HepG2 (cell line): Measurements from ENCODE around the gene SEBOX. TPM values are rescaled to one million over a fixed set of nuclear protein-coding genes. Genes with fewer than 3 reads are reported as not detected.

Experiments
- CCAR2 ChIP-seq: fragments of 200-400 bp; formaldehyde crosslinking; optimal IDR thresholded peaks from 2 replicates; pipeline ENCODE3; 2018; ENCODE audit warnings: low read depth, mild to moderate bottlenecking, low read length, moderate library complexity
- DPF2 ChIP-seq: sonication (generic); formaldehyde crosslinking; IDR thresholded peaks from 2 replicates; pipeline ENCODE4 v1.4.0; 2020; ENCODE audit warnings: mild to moderate bottlenecking, low read depth, missing genetic modification reagents, borderline replicate concordance
- FUBP1 ChIP-seq: sonication (generic); formaldehyde crosslinking; IDR thresholded peaks from 2 replicates; pipeline ENCODE4 v1.5.1; 2020; ENCODE audit warnings: missing genetic modification reagents, mild to moderate bottlenecking, borderline replicate concordance
- GATA4 ChIP-seq: sonication (generic); IDR thresholded peaks from 2 replicates; pipeline ENCODE4 v1.6.1; 2016; ENCODE audit warnings: antibody characterized with exemption, low read depth, borderline replicate concordance
- KLF12 ChIP-seq: sonication (generic); formaldehyde crosslinking; IDR thresholded peaks from 2 replicates; pipeline ENCODE4 v1.4.0; 2020; ENCODE audit warnings: missing genetic modification reagents, borderline replicate concordance
- MNT ChIP-seq: fragments of 450-650 bp; IDR thresholded peaks from 2 replicates; pipeline ENCODE4 v1.6.1; 2016
- NRL ChIP-seq: sonication (generic); formaldehyde crosslinking; IDR thresholded peaks from 2 replicates; pipeline ENCODE4 v1.5.0; 2020; ENCODE audit warnings: missing genetic modification reagents, mild to moderate bottlenecking, moderate library complexity, borderline replicate concordance
- PRPF4 ChIP-seq: fragments of 200-400 bp; formaldehyde crosslinking; IDR thresholded peaks from 2 replicates; pipeline ENCODE4 v1.6.1; 2016; ENCODE audit warnings: low read length, low read depth; ENCODE audit not compliant: poor library complexity, severe bottlenecking
- REL ChIP-seq: sonication (generic); formaldehyde crosslinking; conservative IDR thresholded peaks from 2 replicates; pipeline ENCODE4 v1.8.0; 2022; ENCODE audit warnings: mild to moderate bottlenecking, missing genetic modification reagents, moderate library complexity
- SALL1 ChIP-seq: sonication (generic); formaldehyde crosslinking; IDR thresholded peaks from 2 replicates; pipeline ENCODE4 v1.8.0; 2022; ENCODE audit warnings: mild to moderate bottlenecking, missing genetic modification reagents
- SOX5 ChIP-seq: IDR thresholded peaks from 2 replicates; pipeline ENCODE4 v1.6.1; 2016; ENCODE audit warnings: borderline replicate concordance
- SRSF1 ChIP-seq: fragments of 200-400 bp; formaldehyde crosslinking; optimal IDR thresholded peaks from 2 replicates; pipeline ENCODE3; 2017; ENCODE audit warnings: mild to moderate bottlenecking, low read depth, low read length, moderate library complexity
- TFDP2 ChIP-seq: sonication (generic); formaldehyde crosslinking; IDR thresholded peaks from 2 replicates; pipeline ENCODE4 v1.4.0; 2020; ENCODE audit warnings: missing genetic modification reagents
- TMF1 ChIP-seq: sonication (generic); formaldehyde crosslinking; IDR thresholded peaks from 2 replicates; pipeline ENCODE4 v1.8.1; 2022; ENCODE audit warnings: low read depth, missing genetic modification reagents
- ZBTB2 ChIP-seq: sonication (generic); formaldehyde crosslinking; IDR thresholded peaks from 2 replicates; pipeline ENCODE4 v1.8.0; 2022; ENCODE audit warnings: low read depth, missing genetic modification reagents
- ZBTB26 ChIP-seq: IDR thresholded peaks from 2 replicates; pipeline ENCODE4 v1.6.1; 2016; ENCODE audit warnings: missing compliant biosample characterization, missing genetic modification reagents, borderline replicate concordance
- ZNF343 ChIP-seq: sonication (generic); formaldehyde crosslinking; IDR thresholded peaks from 2 replicates; pipeline ENCODE4 v1.4.0; 2020; ENCODE audit warnings: mild to moderate bottlenecking, missing genetic modification reagents
- ZNF367 ChIP-seq: sonication (generic); formaldehyde crosslinking; IDR thresholded peaks from 2 replicates; pipeline ENCODE4 v1.4.0; 2020; ENCODE audit warnings: missing genetic modification reagents, borderline replicate concordance
- ZNF432 ChIP-seq: sonication (generic); formaldehyde crosslinking; IDR thresholded peaks from 2 replicates; pipeline ENCODE4 v1.5.0; 2020; ENCODE audit warnings: missing genetic modification reagents, mild to moderate bottlenecking, borderline replicate concordance
- ZNF501 ChIP-seq: sonication (generic); formaldehyde crosslinking; IDR thresholded peaks from 2 replicates; pipeline ENCODE4 v1.5.1; 2020; ENCODE audit warnings: mild to moderate bottlenecking, moderate library complexity, missing genetic modification reagents
- ZNF619 ChIP-seq: sonication (generic); formaldehyde crosslinking; IDR thresholded peaks from 2 replicates; pipeline ENCODE4 v1.4.0; 2020; ENCODE audit warnings: mild to moderate bottlenecking, missing genetic modification reagents
- polyA plus RNA-seq, 8 experiments: library from polyadenylated mRNA; depleted of rRNA in 3 of 8; stranded (reverse) in 7 of 8; unstranded in 1 of 8; fragments of >200 nt; fragmentation: Illumina TruSeq in 4 of 8; extraction: Trizol in 4 of 8; gene quantifications; 2 replicates each; pipeline versions ENCODE4 v1.2.1 to v1.2.3, GENCODE V29; 2011 to 2016; ENCODE audit warnings: low read depth in 4 of 8, missing spikeins in 1 of 8, mixed read lengths in 1 of 8; ENCODE audit not compliant: insufficient read depth in 1 of 8
- total RNA-seq, 5 experiments: library from RNA; depleted of rRNA; stranded (reverse); fragments of >200 nt; fragmentation: Illumina TruSeq; extraction: Trizol; gene quantifications; 2 replicates each; pipeline ENCODE4 v1.2.3, GENCODE V29; 2016; ENCODE audit warnings: low read depth in 1 of 5

SEBOX gene
- total and polyA plus RNA-seq, 2 of the 13 experiments (the other 11 are each of a cell fraction or from before 2014, with no cell fraction given): not detected

- TF ChIP-seq MNT (no peak), GATA4 (0 out of 2 replicates have a peak, but pooled peaks have one; percentile 54), REL (no peak), ZBTB26 (no peak), ZNF343 (no peak), SRSF1 (peak; percentile 64), NRL (CRISPR knock-in tag) (no peak), SALL1 (CRISPR knock-in tag) (peak; percentile 84), ZNF367 (no peak), ZNF432 (CRISPR knock-in tag) (no peak), ZNF501 (CRISPR knock-in tag) (peak; percentile 94), DPF2 (CRISPR knock-in tag) (no peak), ZBTB2 (CRISPR knock-in tag) (peak; percentile 81), TFDP2 (CRISPR knock-in tag) (peak; percentile 52; the same call in 1 of the 2 replicates), CCAR2 (no peak), KLF12 (peak; percentile 92; the same call in 1 of the 2 replicates), SOX5 (CRISPR knock-in tag) (no peak; the same call in 1 of the 2 replicates), ZNF619 (CRISPR knock-in tag) (no peak), TMF1 (CRISPR knock-in tag) (peak; percentile 93; the same call in 1 of the 2 replicates), PRPF4 (no peak), FUBP1 (CRISPR knock-in tag) (no peak)
Observed at GRCh38 chr17:28357061-28357900, 7.7 kb downstream of the SEBOX start, which contains the start of gene POLDIP2 (continued).
